Stimulated activated CD4-positive, alpha-beta T cell treated with anti-CD3 and anti-CD28 coated beads, Interleukin-1b, Interleukin-23, amount 100 ng/mL, for 4 hours (primary cell): ENCODE results near the gene KCNA2.

ENCODE experiments used
- DNase-seq, 2 donors: peaks; one replicate each; pipeline ENCODE4 v3.0.0-alpha.2; 2020; ENCODE audit warnings: low read depth in 2 of 2

The KCNA2 gene

DNA sequence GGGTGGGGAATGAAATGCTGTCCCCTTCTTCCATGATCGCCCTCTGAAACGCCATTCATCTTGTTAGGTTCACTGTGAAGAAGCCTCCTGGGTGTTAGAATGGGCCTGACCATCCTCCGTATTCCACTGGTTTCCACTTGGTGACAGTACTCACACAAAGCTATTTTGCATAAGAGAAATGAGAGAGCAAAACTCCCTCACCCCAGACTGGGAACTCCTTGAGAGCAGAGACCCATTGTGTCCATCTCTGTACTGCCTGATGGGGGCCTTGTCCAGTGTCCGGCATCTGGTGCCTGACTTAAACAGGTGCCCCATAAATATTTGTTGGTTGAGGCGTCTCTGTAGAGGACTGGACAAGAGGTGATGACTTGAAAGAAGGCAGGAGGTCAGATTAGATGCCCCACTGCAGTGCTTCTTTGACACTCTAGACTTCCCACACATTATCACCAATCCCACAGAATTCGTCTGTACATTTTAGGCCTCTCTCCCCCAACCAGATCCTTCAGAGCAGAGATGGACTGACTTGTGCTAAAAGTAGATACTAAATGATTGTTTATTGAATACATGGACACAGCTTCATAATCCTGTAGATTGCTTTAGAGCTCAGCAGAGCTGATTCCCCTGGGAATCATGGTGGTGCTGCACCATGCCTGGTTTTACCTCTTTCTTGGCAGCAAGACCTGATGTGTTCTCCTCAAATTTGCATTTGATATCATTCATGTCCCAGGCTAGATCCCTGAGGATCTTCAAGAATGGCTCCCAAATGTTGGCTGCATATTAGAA is 22.4 kb upstream of the KCNA2 start:
- no peak for DNase-seq

DNA sequence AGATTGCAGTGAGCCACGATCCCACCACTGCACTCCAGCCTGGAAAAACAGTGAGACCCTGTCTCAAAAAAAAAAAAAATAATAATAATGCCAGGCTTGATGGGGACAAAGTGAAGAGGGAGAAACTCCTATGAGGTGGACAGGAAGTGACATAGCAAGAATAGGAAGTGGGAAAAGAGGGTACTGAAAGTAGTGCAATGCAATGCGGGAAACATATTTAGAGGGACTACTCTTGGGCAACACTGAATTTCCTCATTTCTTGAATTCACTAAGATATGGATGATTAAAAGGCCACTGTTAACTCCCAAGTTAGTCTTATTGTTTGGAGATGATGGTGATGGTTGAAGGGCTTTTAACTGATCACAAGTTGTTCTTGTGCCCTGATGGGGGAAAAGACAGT is 21.6 kb upstream of the KCNA2 start:
- no peak for DNase-seq

DNA sequence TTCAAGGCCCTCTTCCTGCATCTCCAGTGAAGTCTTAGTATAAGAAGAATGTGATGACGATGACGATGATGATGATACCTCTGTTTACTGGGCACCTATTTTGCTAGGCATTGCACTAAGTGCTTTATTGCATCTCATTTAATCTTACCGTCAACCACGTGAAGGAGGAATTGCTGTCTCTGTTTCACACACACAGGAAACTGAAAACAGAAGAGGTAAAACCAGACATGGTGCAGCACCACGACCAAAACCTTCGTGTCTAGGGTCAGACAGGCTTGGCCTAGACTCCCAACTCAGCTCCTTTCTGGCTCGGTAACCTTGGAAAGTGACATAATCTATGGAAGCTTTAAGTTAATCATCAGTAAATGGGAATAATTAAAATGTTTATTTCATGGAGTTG is 20.7 kb upstream of the KCNA2 start:
- no peak for DNase-seq

DNA sequence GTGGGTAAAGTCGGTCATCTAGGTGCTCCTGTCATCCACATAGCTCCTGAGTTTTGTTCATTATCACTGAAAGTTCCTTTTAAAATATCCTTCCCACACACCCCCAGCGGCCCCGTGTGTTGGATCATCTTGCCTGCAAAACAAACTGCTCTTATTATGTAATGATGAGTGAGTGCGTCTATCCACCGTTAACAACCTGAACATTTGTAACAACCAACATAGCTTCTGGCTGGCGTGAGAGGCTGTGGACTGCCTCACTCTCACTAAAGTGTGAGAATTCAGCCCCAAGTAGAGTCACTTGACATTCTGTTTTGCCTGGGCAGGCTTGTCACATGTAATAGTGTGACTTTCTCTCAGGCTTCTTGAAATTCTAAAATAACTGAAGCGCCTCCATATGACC is 14.5 kb upstream of the KCNA2 start:
- DNase-seq, result no peak

DNA sequence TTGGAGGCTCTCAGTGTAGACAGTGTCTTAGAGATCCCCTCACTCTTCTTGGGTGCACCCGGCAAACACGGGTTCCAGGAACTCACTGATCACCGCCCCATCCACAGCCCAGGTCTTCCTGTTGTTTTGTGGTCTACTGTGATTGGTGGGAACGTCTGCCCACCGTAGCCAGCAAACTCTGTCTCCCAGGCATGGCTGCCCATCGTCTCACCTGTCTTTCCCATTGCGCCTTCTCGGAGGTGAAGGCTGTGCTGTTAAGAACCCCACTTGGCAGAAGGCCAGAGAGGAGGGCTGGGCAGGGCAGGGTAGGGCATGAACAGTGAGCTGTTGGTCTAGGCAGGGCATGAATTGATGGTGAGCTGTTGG is 14.1 kb upstream of the KCNA2 start:
- no peak for DNase-seq

DNA sequence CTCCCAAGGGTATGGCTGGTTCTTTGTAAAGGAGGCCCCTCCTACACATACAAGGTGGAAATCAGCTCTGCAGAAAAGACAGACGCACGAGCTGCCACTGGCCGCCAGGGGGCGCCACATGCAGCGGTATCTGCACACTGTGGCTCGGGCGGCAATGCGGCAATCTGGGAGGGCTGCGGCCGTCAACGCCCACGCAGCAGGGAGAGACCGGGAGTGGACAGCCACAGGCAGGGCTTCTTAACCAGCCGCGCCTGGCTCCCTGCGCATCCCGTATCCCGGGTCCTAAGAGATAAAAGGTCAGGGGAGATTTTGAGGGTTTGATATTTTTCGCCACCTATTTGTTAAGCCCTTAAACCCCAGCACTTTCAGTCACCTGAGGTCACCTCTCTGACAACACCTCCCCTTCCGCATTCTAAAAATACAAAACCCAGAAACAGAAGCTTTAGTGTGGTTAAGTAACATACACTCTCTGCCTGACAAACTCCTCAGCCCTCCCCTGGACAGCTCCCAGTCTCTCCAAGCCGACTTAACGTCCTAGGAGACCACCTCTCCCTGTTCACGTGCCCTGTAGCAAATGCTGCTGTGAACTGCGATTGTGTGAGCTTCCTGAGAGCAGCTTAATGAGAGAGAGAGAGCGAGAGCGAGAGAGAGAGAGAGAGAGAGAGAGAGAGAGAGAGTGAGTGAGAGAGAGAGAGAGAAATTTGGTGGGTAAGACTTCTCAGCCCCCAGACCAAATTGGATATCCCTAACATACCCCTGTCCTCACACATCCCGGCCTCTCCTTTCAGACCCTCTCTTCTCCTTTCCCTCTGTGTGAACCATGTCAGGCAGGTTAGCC is 13.5 kb upstream of the KCNA2 start:
- DNase-seq, result peak; percentile 88 to 89

DNA sequence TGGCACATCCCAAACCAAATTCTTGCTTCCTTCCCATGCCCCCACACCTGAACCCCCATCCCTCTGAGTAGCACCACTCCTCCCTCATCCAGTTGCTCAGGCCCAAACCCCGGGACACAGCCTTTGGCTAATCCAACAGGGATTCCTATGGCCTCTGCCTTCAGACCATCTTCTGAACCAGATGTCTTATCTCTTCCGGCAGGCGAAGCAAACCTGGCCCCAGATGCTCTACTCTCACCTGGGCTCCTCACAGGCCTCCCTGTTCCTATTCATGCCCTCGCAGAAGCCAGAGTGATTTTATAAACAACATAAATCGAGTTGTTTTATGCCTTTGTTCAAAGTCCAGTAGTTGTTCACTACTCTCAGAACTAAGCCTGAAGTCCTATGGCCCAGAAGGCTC is 12.5 kb upstream of the KCNA2 start:
- no peak for DNase-seq

DNA sequence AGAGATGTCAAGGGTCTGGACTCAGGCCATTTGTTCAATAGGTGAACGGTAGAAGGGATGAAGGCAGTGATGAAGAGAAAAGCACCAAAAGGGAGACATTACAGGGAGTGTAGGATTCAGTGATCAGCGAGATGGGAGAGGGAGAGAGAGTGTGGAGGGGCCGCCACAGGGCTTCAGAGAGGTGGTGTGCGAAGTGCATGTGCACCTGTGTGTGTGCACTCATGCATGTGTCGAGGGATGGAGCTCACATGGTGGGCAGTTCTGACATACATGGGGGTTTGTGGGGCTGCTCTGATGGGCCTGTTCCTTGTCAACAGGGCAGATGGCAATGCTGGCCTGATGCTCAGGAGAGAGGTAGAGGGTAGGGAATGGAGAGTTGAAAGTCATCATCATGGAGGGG is 11.4 kb upstream of the KCNA2 start:
- DNase-seq, result no peak

DNA sequence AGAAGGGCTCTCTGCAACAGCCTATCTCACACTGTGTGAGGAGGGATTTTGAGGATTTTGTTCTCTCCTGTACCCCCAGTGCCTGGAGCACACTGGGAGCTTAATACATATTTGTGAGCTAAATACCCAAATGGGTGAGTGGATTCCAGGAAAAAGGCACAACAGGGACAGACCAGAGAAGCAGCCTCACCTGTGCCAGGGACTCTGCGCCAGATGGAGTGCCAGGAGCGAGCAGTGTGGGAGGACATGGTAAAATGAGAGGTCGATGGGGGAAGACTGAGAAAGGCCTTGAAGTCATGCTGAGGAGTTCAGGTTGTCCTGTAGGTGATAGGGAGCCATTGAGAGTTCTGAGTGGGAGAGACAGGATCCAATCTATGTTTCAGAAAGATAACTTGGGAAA is 11.0 kb upstream of the KCNA2 start:
- no peak for DNase-seq

DNA sequence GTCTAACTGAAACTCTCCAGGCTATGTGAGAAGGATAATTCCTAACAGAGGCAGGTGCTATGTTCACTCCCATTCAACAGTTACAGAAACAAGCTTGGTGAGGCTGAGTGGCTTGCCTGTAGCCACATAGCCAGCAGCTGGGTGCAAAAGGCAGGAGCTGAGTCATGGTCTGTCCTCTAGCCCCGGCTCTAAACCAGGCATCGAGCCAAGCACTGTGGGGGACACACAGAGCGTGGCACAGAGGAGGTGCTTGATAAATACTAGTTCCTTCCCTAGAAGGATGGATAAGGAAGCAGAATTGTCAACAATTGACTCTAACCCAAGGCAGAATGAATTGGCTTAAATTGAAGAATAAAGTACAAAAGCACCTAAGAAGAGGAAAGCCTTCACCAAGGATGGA is 10.4 kb upstream of the KCNA2 start:
- no peak for DNase-seq

DNA sequence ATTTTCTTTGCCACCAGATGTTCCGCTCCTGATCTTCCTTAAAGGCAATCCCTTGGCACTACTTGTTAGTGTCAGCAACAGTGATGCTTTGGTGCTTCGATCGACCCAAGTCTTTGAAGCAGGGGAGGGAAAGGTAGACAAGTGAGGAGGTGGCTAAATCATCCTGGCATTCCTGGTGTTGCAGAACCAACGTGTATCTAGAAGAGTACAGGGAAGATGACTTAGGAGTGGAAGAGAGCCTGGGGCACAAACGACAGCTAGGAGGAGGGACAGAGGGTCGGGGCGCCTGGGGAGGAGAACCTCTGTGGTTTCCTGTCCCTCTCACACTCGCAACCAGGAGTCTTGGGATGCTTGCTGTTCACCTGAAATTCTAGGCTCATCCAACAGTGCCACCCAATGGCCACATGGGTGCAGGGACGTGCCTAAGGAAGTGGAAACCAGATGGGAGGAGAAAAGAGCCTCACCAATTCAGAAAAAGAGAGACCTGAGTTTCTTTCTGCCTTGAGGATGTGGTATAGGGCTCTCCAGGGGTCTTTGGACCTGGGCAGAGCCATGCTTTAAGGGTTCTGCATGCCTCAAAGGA is 9.5 kb upstream of the KCNA2 start:
- peak in 1 of 2 donors; percentile 29 for DNase-seq

DNA sequence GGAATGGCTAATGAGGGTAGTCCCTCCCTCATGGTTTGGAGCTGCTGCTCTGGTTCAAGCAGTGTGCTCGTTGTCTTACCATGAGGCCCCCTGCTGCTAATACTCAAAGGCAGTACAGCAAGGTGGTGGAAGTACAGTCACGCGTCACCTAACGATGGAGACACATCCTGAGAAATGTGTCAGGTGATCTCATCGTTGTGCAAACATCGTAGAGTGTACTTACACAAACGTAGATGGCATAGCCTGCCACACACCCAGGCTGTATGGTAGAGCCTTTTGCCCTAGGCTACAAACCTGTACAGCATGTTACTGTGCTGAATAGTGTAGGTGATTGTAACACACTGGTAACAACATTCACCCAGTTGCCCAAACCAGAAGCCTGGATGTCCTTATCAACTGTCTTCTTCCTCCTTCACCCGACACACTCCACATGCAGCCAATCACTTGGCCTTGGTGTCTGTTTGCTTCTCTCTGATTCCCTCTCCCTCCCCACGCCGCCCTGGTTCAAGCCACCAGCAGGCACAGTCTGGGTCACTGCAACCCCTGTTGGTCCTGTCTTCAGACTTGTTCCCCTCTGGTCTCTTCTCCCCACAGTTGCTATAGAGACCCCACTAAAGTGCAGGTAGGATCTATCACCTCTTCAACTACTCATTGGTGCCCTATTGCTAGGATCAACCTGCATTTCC is 6.0 kb upstream of the KCNA2 start:
- DNase-seq, result no peak

DNA sequence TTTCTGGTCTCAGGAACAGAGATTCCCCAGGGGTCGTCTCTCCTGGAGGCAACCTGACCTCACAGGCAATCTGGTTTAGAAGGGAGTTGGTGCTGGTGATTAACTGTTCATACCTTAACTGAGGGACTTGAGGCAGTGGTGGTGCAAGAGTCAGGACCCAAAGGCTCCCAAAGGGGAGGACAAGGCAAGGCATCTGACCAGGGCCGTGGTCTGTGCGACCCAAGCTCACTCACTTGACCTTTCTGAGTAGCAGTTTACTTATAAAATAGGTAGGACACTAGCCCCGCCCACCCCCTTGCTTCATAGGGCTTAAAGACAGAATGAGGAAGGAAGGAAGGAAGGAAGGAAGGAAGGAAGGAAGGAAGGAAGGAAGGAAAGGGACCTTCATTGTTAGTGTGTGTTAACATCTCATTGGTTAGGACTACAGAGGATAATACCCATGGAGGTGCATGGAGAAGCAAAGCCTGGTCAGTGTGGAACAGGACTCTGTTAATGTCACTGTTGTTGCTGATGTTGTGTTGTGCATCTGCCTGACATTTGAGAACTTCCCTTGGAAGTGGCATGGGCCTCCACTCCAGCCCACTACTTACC is 4.6 kb upstream of the KCNA2 start:
- DNase-seq, result no peak

DNA sequence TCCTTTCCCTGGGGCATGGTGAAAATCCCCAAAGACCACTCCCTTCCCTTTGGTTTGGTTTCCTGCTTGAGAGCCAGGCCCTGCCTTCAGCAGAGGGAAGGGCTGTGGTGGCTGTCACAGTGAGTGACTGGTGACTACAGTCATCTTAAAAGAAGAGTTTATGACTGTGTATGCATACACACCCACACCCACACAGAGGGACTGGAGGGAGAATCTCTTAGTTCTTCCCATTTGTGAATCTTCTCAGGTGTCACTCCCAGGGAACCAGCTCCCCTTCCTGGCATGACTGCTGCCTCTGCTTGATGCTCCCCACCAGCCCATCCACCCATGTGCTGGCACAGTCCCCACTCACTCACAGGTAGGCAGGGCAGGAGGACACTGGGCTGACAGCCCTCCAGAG is 3.9 kb upstream of the KCNA2 start:
- no peak for DNase-seq

DNA sequence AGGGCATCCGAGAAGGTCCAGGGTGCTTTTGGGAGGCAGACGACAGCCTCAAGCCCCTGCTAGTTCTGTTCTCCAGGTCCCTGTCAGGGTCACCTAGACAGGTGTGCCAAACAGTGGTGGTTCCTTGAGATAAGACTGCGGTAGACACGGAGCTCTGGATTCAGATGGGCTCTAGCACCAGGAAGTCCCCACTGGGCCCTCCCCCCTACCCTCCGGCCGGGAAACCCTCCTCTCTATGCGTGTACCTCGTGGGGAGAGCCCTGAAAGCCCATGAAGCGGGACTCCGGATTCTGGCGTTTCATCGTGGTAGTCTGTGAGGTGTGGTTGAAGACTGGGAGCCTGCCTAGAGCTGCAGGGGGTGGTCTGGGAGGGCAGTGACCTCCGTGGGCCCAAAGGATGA is 2.1 kb upstream of the KCNA2 start:
- no peak for DNase-seq

DNA sequence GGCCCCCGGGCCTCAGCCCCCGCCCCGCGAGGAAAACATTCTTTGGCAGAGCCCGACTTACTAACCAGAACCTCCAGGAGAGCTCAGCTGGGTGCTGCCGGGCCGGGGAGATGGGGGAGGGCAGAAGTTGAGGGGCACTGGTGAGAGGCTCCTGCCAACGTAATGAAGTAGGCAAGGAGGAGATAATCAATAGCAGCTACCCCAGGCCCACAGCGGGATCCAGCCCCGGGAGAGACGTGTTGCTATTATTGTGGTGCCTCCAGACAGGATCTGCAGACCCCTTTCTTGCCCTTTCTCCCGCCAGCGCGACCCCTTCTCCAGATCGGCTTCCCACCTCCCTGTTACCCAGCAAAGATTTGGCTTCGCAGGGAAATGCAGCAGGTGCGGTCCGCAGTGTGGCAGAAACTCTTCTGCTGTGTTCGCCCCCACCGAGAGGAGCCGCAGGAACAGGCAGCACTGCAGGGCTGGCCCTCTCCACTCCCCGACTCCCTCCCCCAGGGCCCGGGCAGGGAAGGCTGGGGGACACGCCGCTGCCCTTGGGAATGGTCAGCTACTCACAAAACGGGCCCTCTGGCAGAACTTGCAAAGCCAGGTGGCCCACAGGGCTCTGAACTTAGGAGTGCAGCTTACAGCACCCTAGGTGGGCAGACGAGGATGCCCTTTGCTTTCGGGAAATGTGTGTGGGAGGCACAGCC is 1.5 kb upstream of the KCNA2 start:
- DNase-seq, result no peak

DNA sequence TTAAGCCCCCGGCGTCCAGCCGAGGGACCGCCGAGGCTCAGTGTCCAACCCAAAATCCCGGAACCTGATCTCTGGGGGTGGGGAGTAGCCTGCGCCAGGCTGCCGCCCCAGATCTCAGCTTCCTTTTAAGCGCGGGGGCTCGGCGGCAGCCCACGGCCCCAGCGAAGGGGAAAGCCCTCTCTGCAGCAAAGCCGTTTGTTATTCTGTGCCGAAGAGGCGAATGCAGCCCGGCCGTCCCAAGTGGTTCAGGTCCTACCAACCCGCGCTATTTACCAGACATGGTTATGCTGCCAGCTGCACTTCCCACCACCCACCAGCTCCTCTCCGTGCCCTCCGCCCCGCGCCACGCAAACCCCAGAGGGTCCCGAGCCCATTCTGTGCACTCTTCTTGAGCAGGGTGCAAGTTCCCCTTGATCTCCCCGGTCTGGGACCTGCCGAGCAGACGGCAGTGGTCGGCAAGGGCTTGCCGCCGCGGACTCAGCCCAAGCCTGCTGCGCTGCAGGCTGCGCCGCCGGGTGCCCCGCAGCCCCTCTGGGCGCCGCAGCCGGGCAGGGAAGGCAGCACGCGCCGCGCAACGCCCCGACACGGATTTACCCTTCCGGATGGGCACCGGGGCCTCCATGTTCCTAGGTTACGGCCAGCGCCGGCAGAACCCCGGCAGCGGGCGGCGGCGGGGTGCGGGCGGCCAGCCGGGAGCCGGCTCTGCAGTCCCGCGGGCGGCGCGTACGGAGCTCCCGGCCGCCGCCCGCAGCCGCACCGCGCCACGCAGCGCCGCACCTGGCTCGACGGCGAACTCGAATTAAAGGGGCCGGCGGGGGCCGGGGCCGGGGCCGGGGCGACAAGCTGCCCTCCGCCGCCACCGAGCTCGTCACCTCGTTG is 738 bp upstream of the KCNA2 start:
- no peak for DNase-seq

DNA sequence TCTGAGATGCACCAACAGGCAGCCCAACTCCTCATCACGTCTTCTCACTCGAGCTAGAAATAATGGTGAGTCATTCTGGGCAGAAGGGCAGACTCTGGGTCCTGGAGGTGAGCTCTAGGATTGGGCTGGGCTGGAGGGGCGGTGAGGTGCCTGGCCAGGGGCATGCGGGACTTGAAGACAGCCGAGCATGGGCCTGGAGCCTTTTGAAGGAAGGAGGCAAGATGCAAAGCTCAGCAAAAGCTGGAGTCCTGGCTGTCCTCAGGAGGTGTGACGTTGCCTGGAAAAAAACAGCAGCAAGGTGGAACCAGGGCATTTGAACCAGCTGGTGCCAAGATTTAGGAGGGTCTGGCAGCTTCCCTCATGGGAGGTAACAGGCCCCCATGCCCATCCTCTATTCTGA is 712 bp downstream of the KCNA2 start:
- DNase-seq, result no peak

DNA sequence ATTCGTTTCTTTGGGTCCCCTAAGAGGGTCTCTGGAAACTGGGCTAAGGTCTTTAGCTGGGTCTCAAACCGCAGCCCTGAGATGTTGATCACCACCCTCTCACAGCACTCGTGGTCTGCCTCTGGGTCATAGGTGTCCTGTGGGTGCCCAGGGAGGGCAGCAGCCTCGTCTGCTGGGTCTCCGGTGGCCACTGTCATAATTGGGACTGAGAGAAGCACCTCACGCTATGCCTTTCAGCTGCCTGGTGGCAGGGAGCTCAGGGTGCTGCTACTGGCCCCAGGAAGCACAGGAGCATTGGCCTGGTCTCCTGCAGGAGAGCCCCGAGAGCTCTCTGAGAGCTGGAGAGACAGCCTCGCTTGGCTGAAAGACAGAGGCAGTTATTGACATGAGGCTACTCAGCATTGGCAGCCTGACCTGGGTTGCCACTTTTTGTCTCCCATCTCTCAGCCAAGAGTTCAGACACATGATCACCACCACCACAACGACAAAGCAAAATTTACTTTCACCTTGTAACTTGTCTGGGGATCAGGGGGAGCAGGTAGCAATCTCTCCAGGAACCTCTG is 1.5 kb downstream of the KCNA2 start:
- DNase-seq, result no peak

DNA sequence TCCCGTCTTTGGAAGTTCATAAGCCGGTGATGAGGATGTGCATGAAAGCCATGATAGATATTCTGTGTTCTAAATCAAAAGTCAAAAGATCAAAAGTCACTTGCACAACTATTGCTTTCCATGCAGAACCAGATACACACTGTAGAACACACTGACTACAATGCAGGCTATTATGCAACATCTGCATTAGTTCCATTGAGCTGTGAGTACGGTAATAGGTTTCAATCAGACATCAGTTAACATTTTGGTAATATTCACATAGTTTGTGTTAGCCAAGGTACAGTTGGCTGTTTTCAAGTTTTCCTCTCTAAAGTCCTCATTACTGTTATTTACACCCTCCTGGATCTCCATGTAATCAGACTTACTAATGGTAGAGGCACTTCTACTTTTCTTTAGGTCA is 3.1 kb downstream of the KCNA2 start:
- no peak for DNase-seq
